ENCODE data around the gene NCSTN. TPM values are rescaled to one million over a fixed set of nuclear protein-coding genes. Genes with fewer than 3 reads are reported as not detected.

NCSTN gene
- total and polyA plus RNA-seq, 10 of the 15 experiments (the other 5 are each of a cell fraction or from before 2014, with no cell fraction given), result 33.3 to 88.2 (median 60.4) TPM

DNA sequence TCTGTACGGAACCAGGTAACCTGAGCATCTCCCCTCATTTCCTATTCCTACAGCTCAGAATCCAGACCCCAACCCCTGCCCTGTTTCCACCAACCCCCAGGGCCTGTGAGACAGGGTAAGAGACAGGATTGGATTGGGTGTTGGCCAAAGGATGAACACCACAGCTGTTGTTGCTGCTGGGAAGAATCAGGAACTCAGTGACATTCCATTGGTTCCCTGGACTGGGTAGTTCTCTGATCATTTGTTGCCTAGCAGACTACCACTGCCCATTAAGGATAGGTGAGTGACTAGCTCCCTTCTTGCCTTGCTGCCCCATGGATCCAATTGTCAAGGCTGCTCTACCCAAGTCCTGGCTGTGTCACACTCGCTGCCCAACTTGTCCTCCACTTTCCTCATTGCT is 10.0 kb downstream of the NCSTN start:
- Histone ChIP-seq H3K79me2 (ENCODE audit: control insufficient read depth, insufficient read depth, low read length) (peaks cover under 1% of the 10 kb centered on the region; the same call in 1 of the 2 replicates), H3K4me3 (no peak overlapping the region), H3K9ac (ENCODE audit: control insufficient read depth, insufficient read depth, low read length) (no peak overlapping the region), H3K27me3 (replicated peaks in 1 of 2; ENCODE audit: control insufficient read depth in 2 of 2, insufficient read depth in 2 of 2, low read length in 1 of 2) (no peaks in the 10 kb centered on the region), H3K9me3 (replicated peaks; ENCODE audit: control insufficient read depth, insufficient read depth, low read length) (no peaks in the 10 kb centered on the region), H3K4me1 (ENCODE audit: control insufficient read depth, insufficient read depth, low read length) (no peaks in the 10 kb centered on the region), H2AFZ (ENCODE audit: control insufficient read depth, low read depth, low read length) (no peak overlapping the region), H4K20me1 (ENCODE audit: control insufficient read depth, insufficient read depth) (no peaks in the 10 kb centered on the region), H3K36me3 (ENCODE audit: control insufficient read depth in 2 of 2, insufficient read depth in 2 of 2, low read length in 1 of 2) (peaks cover 46 to 59% of the 10 kb centered on the region in 2 experiments), H3K27ac (ENCODE audit: control insufficient read depth, insufficient read depth) (no peak overlapping the region), H3K4me2 (ENCODE audit: control insufficient read depth, insufficient read depth) (no peak overlapping the region)
- SMC1A ChIA-PET (ENCODE audit: uncharacterized antibody, unreplicated experiment), result interaction anchor here (3.1 to 3.3 kb wide), 2 partner anchors 23 to 254 kb away, joined by 10 to 16 read pairs; no protein-coding TSS in a partner anchor
- BruUV-seq (replicated peaks), result no TSS peak
- WGBS (ENCODE audit: insufficient coverage, insufficient replicate concordance, low lambda C conversion rate, missing lambda C conversion rate), result 98% methylated on average over 2 of the region's 2 CpGs
- intact Hi-C loops (cut with micrococcal nuclease; ENCODE audit: unreplicated experiment), result no loop called here
- RAD21 ChIA-PET (ENCODE audit: unreplicated experiment), result interaction anchor here (1.6 to 2.3 kb wide), 3 partner anchors 23 to 160 kb away, joined by 3 to 8 read pairs (median 4); no protein-coding TSS in a partner anchor
- ATAC-seq, result no peak
- CTCF ChIA-PET, result interaction anchor here (1.1 to 7.0 kb wide), 6 partner anchors 20 to 307 kb away, joined by 3 to 98 read pairs (median 3); no protein-coding TSS in a partner anchor
- TF ChIP-seq, protein P1, sequence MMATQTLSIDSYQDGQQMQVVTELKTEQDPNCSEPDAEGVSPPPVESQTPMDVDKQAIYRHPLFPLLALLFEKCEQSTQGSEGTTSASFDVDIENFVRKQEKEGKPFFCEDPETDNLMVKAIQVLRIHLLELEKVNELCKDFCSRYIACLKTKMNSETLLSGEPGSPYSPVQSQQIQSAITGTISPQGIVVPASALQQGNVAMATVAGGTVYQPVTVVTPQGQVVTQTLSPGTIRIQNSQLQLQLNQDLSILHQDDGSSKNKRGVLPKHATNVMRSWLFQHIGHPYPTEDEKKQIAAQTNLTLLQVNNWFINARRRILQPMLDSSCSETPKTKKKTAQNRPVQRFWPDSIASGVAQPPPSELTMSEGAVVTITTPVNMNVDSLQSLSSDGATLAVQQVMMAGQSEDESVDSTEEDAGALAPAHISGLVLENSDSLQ (IDR thresholded peaks at IDR 0.05), result no peak
- TF ChIP-seq CREB1 (IDR thresholded peaks at IDR 0.05; ENCODE audit: low read depth), result 0 out of 2 replicates have a peak, but pooled peaks have one; percentile 20
- peak; percentile 87 for TF ChIP-seq RFX5 (IDR thresholded peaks at IDR 0.05; ENCODE audit: low read depth, low read length)
- no peak for TF ChIP-seq SUPT20H (IDR thresholded peaks at IDR 0.05; ENCODE audit: borderline replicate concordance, control insufficient read depth, low read depth, low read length)
- no peak for TF ChIP-seq SMAD5 (IDR thresholded peaks at IDR 0.05; ENCODE audit: low read depth)
- DNase-seq (ENCODE audit: low read depth, low spot score), result no peak
- POLR2A ChIA-PET, result no interaction called here
- in situ Hi-C loops (cut with MboI), result no loop called here
- no peak for FAIRE-seq

Data from GM12878 (cell line).